Stimulated activated naive CD4-positive, alpha-beta T cell (primary cell): Measurements from ENCODE around the gene GSG1L.
"Not testable (repeated sequence)": the region's sequence is repeated elsewhere in the genome, so short reads cannot be mapped to it uniquely, and the experiment has no call there.

Experiments used
- DNase-seq, 6 experiments: peaks; one replicate each; lab custom pipeline; 2025; lab: John Stamatoyannopoulos, UW

Gene GSG1L

DNA sequence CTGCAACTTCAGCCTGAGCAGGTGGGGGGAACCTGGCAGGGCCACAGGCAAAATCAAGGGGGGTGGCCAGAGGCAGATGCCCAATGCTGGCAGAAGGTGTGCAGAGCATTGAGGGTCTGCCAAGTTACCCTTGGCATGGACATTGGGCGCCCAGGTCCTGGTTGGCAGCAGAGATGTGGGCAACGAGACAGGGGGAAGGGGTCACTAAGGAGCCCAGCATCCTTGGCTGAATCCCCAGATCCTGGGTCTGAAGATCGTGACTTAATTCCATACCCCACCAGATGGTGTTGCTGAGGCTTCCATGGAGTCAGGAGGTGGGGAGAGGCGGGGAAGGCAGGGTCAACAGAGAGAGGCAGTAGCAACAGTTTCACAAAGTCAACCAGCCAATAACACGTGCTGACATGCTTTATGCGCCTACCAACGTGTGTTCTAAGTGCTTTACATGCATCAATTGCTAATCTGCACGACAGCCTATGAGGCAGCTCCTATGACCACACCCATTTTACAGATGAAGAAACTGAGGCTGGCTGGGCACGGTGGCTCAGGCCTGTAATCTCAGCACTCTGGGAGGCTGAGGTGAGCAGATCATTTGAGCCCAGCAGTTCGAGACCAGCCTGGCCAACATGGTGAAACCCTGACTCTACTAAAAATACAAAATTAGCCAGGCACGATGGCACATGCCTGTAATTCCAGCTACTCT is 83.3 kb downstream of the GSG1L start:
- DNase-seq: no peak

DNA sequence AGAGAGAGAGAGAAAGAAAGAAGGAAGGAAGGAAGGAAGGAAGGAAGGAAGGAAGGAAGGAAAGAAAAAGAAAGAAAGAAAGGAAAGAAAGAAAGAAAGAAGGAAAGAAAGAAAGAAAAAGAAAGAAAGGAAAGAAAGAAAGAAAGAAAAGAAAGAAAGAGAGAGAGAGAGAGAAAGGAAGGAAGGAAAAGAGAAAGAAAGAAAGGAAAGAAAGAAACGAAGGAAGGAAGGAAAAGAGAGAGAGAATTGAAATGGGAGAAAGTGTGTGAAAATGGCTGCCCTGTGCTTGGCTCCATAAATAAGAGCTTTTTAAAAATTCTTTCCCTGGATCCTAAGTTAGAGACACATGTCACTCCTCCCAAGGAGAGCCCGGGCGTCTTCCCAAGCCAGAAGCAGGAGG is 83.8 kb downstream of the GSG1L start:
- DNase-seq: not testable (repeated sequence)

DNA sequence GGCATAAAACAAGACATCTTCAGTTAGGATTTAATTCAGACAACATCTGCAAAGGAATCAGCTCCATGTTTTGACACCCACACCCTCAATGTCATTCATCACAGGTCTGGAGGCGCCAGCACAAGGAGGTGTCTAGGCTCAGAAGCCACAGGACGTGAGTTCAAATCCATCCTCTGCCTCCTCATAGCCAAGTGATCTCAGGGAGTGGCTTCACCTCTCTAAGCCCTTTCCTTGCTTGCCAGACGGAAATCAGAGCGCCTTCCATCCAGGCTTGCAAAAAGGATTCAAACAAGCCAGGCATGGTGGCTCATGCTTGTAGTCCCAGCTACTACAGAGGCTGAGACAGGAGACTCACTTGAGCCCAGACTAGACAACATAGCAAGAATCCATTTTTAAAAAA is 84.6 kb downstream of the GSG1L start:
- DNase-seq: no peak

DNA sequence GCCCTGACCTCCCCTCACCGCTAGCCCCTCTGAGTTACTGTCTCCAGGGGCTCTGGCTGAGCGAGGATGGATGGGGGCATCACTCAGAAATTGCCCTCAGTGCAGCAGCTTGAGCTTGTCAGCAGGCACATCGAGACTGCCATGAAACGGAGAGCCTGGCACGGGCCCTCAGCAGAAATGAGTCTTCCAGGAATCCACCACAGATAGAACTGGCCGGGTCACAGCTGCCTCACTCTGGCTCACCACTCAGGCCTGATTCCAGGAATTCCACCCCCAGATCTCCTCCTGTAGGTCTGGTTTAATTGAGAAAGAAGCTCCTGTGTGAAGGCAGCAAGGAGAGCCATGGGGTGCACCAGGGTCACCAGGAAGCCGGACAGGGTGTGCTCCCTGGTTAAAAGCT is 85.5 kb downstream of the GSG1L start:
- DNase-seq: no peak

DNA sequence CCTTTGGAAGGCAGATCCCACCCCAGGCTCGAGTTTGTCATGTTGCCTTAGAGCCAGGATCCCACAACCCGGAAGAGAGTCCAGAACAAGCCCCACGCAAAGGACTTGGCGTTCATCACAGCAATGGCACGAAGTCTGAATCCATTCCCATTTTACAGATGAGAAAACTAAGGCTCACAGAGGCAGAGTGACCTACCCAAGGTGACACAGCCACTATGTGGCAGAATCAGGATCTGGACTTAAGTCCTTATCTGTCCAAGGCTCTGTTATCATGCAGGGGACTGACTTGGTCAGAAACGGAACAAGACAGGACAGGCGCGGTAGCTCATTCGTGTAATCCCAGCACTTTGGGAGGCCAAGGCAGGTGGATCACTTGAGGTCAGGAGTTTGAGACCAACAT is 86.5 kb downstream of the GSG1L start:
- DNase-seq: no peak

DNA sequence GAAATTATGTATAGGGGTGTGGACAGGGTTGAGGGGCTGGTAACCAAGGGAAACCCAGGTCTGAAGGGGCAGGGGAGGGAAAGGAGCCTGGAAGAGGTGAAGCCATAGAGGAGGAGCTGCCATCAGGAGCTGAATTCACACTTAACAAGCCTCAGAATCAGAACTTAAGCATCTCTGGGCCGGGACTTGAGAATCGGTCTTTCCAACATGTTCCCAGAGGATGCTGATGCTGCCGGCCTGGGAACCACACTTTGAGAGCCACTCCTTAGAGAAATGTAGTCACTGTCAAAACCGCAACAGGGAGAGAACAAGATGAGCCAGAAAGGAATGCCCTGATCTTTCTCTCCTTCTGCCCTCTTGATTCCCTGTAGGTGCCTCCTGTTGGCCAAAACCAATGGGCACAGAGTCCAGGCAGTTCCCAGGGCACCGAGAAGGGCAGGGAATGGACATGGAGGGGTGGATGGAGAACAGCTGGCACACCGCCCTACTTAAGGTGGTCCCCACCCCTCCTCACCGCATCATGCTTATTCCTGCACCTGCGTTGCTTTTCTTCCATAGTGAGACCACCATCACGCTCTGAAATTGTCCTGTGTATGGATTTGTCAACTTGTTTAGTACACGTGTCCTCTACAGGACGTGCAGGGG is 88.5 kb downstream of the GSG1L start:
- DNase-seq: no peak

DNA sequence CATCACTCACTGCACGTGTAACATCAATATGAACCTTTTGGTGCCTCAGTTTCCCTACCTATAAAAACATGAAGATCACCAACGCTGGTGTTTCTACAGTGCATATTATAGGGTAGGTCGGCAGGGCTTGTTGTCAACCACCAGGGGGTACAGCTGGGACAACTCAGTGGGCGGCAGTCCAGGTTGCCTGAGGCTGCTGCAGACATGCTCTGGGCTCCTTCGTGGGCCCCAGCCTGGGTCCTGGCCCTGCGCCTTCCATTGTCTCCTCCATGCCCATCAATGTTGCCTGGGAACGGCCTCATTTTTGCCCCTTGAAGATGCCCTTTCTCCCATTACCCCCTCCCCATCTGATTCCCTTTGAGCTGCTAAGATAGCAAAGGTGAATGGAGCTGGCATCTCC is 89.8 kb downstream of the GSG1L start:
- no peak for DNase-seq

DNA sequence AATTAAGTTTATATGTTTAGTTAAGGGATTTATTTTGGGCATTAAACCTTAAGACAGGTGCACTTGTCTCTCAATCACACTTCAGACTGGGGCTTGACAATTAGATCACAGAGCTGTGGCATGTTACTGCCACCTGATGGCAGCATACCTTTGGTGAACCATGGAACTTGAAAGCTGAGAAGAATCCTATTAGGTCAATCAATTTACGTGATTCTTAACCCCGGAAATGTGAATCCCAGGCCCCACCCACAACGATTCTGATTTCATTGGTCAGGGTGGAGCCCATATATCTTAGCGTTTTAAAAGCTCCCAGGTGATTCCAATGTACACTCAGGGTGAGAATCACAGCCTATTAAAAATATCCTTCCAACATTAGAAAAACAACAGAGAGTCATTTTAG is 91.0 kb downstream of the GSG1L start:
- peak in 4 of 6 experiments; percentile 5 to 41 (median 36) for DNase-seq

DNA sequence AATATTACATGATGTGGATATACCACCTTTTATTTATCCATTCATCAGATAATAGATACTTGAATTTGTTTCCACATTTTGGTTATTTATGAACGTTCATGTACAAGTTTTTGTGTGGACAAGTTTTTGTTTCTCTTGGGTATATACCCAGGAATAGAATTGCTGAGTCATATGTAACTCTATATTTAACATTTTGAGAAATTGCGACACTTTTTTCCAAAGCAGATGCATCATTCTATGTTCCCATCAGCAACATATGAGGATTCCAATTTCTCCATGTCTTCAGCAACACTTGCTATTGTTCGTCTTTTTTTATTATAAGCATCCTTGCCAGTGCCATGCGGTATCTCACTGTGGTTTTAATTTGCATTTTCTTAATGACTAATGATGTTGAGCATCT is 93.9 kb downstream of the GSG1L start:
- DNase-seq: no peak

DNA sequence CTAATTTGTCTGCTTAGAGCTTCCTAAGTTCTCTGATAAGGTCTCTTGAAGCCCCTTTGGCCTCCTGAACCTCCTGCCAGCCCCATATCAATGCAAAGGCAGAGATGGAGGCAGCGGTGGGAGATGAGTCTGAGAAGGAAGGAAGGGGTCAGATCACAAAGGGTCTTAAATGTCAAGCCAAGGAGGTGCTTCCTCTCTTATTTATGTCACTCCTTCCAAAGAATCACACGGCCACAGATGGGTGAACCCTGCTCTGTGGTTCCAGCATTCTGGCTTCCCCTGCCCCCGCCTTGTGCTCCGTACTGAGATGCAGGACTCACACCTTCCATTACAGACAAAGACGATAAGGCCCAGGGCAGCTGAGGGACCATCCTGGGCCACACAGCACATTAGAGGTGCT is 96.3 kb downstream of the GSG1L start:
- DNase-seq: no peak

DNA sequence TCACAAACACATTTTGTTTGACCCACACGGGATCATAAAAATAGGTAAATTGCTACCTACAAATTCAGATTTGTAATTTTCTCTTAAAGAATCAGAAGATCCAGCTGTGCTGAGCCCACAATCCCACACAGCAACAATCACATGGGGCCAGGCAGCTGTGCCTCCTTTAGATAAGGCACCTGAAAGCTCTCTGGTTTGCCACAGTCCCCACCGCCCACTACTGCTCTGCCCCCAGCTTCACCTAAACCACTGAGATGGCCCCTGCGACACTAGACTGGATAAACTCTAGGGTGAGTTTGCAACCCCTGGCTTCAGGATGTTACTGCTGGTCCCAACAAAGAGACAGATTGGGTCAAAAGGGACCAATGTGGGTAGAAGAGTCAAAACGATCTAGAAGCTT is 96.8 kb downstream of the GSG1L start:
- DNase-seq: no peak

DNA sequence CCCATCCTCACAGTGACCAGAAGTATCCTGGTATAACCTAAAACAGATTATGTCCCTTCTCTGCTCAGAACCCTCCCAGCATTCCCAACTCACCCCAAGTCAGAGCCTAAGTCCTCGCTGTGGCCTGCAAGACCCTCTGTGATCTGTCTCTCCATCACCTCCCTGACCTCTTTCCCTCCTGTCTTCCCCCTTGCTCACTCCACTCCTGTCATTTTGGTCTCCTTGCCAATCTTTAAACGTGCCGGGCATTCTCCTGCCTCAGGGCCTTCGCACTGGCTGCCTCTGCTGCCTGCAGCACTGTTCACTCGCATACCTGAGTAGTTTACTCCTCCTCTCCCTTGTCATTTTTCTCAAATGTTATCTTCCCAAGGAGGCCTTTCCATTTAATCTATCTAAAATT is 97.7 kb downstream of the GSG1L start:
- no peak for DNase-seq

DNA sequence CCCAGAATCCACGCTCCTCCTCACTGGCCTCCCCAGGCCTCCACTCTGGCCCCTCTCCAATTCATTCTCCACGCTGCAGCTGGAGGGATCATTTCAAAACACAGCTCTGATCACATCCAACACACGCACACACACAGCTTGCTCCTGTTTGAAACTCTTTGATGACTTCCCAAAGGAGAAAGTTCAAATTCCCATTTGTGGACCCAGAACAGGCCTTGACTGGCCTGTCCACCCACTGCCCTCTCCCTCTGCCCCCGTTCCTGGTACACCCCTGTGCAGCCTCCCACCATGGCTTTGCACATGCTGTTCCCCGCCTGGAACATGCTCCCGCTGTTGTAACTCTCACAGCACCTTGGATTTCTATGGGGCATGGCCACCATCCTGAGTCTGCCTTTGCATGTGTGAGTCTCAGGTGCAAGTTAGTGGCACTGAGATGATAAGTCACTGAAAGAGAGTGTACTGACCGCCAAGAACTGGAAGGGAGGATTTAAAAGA is 100.0 kb downstream of the GSG1L start:
- DNase-seq: no peak

DNA sequence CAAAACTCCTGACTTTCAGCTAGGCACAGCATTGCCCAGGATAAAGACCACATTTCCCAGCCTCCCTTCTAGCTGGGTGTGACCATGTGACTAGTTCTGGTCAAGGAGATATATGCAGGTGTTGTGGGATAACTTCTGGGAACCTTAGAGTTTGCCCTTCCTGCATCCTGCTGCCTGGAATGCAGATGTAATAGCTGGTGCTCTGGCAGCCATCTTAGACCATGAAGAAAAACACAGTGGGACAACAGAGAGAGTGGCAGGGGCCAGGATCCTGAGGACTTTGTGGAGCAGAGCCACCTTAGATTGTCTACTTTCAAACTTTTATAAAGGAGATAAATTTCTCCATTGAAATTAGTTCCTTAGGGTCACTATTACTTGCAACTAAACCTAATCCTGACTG is 101.3 kb downstream of the GSG1L start:
- DNase-seq: no peak

DNA sequence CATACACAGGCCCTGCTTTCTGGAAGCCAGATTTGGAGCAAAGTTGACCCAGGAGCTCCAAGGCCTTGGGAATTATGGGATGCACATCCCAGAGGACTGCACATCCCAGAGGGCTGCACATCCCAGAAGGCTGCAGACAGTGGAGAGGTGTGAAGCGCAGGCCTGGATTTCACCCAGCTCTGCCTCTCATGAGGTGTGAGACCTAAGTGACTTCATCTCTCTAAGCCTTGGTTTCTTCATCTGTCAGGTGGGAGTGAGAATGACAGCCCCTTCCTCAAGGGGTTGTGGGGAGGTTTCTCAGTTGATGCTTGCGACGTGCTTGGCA is 102.3 kb downstream of the GSG1L start:
- no peak for DNase-seq

DNA sequence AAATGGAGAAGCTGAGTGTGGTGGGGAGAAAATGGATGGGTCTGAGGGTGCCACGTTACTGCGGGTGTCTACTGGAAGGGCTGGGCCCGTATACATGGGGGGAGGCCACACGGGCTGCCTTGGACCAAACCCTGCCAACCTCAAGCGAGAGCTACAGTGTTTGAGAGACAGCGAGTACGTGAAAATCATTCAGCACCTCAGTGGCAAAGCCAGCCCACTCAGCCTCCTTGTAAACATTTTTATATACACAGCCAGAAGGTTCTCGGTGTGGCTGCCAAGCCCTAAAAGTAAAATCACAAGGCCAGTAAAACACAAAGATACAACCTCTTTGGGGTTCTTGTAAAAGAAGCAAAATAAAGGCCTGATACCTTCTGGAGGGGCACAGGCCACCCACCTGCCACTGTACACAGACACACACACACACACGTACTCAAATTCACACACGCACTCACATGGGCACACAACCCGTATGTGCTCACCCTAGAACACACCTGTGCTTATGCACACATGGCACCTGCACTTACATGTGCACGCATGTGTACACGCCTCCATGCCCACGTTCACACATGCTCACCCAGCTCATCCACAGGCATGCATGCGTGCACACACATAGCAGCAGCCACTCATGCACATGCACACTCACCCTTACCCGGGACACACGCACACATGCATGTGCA is 102.8 kb downstream of the GSG1L start:
- no peak for DNase-seq

DNA sequence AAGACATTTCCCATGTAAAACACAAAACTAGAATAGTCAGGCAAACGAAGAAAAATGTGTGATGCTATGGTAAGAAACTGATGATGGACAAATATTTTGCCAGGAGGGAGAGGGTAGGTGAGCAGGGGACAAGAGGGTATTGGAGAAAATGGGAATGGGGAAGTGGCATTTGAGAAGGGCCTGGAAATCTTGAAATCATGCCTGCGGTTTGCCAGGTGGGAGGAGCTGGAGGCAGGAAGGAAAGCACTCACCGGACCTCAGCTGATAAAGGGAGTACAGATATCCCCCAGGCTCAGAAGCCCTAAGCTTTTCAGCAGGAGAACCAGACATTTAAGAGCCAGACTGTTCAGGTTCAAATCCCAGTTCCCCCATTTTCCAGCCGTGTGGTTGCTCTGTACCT is 103.6 kb downstream of the GSG1L start:
- no peak for DNase-seq

DNA sequence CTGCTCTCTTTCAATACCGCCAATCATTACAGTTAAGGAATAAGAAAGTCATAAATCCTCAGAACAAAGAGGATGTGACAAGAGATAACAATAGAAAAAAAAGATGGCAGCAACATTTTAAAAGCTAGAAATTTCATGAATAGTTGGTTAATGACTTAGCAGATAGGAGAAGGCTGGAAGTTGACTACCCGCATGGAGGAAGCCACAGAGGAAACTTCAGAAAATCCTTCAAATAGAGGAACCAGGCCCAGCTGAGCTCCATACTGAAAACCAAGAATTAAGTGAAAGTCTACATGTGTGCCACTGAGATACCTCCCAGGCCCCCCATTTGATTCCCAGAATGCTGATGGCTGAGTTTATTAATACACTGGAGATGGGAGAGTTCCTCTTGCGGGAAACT is 109.3 kb downstream of the GSG1L start:
- no peak for DNase-seq

DNA sequence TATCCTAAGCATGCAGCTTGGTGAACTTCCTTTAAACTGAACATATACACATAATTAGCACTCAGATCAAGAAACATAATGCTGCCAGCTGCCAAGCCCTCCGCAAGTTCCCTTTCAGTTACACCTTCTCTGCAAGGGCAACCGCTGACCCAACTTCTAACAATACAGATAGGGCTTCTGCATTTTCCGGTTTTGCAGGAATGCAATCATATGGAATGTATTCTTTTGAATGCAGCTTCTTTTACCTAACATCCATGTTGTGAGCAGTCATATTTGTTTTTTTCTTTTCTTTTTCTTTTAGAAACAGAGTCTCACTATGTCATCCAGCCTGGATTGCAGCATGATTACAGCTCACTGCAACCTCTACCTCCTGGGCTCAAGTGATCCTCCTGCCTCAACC is 110.7 kb downstream of the GSG1L start:
- DNase-seq: no peak

DNA sequence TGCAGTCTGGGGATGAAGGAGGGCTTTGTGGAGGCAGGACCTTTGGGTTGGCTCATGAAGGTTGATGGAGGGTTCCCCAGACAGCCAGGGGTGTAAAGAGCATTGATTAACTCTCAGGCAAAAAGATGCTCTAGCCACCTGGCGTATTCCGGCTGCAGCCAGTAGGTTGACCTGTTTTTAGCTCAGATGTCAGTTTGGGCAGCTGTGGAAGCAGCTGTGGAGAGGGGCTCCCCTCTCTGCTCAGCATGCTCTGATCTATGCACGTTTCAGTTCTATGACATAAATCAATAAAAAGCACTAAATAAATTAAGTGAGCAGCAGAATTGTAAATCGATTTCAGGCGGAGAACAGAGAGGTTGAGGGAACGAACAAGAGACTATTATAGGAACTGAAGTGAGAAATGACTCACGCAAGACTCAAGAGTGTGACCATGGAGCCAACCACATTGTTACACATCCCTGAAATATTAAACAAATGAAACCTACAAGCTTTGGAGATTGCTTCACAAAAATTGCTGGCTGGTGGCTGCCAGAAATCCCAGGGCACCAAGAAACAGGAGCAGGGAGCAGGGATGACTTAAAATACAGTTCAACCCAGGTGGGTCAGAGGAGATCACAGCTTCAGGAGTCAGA is 111.9 kb downstream of the GSG1L start:
- no peak for DNase-seq

DNA sequence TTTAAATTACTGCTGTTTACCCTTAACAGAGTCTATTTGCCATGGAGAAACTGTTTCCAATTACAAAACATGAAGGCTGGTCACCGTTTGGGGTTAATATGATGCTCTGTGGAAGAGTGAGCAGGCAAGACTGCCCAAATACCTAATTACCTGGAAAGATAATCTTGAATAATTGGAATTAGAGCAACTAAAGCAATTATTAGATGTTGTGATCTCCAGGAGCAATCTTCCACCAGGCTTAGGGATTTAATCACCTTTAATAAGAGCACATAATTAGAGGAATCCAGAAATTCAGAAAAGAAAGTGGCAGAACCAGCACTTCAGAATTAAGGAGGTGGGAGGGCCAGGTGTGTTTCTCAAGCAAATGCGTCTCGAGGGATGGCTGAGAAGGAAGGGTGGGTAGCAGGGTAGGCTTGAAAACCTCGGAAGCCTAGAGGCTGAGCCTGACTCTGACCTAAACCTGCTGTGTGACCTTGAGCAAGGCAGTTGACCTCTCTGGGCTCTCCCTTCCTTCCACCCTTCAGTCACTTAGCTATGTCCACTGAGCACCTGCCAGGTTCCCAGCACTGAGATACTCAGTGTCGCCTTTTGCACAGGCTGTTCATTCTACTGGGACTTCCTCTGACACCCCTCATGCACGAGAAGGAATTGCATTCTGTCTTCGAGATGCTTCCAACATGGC is 113.2 kb downstream of the GSG1L start:
- no peak for DNase-seq

DNA sequence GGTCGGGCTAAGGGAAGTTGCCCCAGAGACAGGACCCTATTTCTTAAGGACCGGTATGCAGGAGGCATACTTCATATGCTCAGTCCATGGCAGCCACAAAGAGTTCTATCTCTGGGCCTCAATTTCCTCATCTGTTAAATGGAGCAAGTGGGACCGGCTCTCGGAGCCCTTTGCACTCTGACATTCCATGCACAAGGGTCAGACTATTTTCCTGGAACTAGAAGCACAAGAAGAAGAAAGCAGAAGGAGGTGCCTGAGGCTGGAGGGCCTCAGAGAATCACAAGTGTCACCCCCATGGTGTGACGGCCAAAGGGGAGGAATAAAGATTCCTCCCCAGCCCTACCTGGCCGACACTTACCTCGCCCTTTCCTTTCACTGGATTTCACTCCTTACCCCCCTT is 115.8 kb downstream of the GSG1L start:
- DNase-seq: no peak
